Peyer's patch (tissue), 4 donors: Measurements from ENCODE around the gene SNUPN. TPM values are rescaled to one million over a fixed set of nuclear protein-coding genes. Genes with fewer than 3 reads are reported as not detected.
A peak's percentile ranks its signal among the peaks of the same experiment; 100 is the strongest.

Experiments used
- DNase-seq, 3 donors: peaks; one replicate each; pipeline ENCODE4 v3.0.0-alpha.2; 2017 to 2019
- H3K27ac ChIP-seq, 4 donors: fragments of 200-600 bp; sonication (generic); one replicate each; pipeline ENCODE4 v1.5.1; 2016 to 2019
- H3K27me3 ChIP-seq, 2 donors: fragments of 200-600 bp; sonication (generic); one replicate each; pipeline ENCODE4 v1.5.1; 2019
- H3K36me3 ChIP-seq, 3 donors: fragments of 200-600 bp; sonication (generic); one replicate each; pipeline ENCODE4 v1.5.1; 2016 to 2019
- H3K4me1 ChIP-seq, 4 donors: fragments of 200-600 bp; sonication (generic); one replicate each; pipeline ENCODE4 v1.5.1; 2016 to 2019
- H3K4me3 ChIP-seq, 4 donors: fragments of 200-600 bp; sonication (generic); 1 replicate in 3 of 4; 2 replicates in 1 of 4; pipeline ENCODE4 v1.5.1; 2016 to 2019; ENCODE audit warnings: mild to moderate bottlenecking in 1 of 4
- H3K9me3 ChIP-seq, 4 donors: fragments of 200-600 bp; sonication (generic); one replicate each; pipeline ENCODE4 v1.5.1; 2016 to 2019; ENCODE audit warnings: mild to moderate bottlenecking in 1 of 4
- CTCF ChIP-seq, 6 experiments: fragments of 450-650 bp in 4 of 6; fragments of 200-600 bp in 2 of 6; sonication (generic) in 1 of 6; IDR thresholded peaks; one replicate each; pipeline ENCODE4 v1.5.1; 2017 to 2019; ENCODE audit warnings: antibody characterized with exemption in 6 of 6, mild to moderate bottlenecking in 3 of 6, moderate library complexity in 1 of 6
- POLR2A ChIP-seq, 2 donors: fragments of 450-650 bp; IDR thresholded peaks; one replicate each; pipeline ENCODE4 v1.5.1; 2017; ENCODE audit warnings: antibody characterized with exemption in 2 of 2, mild to moderate bottlenecking in 2 of 2, moderate library complexity in 2 of 2
- total RNA-seq, 4 donors: library from RNA; depleted of rRNA; stranded (reverse); fragments of >200 nt; gene quantifications; one replicate each; pipeline ENCODE4 v1.1.0, GENCODE V29; 2016

The SNUPN gene
- total RNA-seq, 4 donors from 2014 or later = 11.5 to 32.2 (median 17.4) TPM

GRCh38 chr15:75662823-75663519 is 37.4 kb upstream of the SNUPN start:
- peaks cover 0 to 12% (median 0%) of the 10 kb centered on the region in 3 donors for H3K36me3 ChIP-seq
- no peak for TF ChIP-seq POLR2A (IDR thresholded peaks at IDR 0.05)
- TF ChIP-seq CTCF (IDR thresholded peaks at IDR 0.05) = no peak
- H3K4me3 ChIP-seq = no peak overlapping the region
- H3K27ac ChIP-seq = peak overlapping the region in 2 of 4 donors; percentile 78 to 79
- no peak for DNase-seq
- no peaks in the 10 kb centered on the region for H3K27me3 ChIP-seq
- H3K9me3 ChIP-seq = no peaks in the 10 kb centered on the region
- peaks cover 0 to 61% (median 2%) of the 10 kb centered on the region in 4 donors for H3K4me1 ChIP-seq

GRCh38 chr15:75661756-75662140 is 36.2 kb upstream of the SNUPN start:
- Histone ChIP-seq H3K4me1 (peaks cover 0 to 55% (median 2%) of the 10 kb centered on the region in 4 donors), H3K36me3 (peaks cover 0 to 24% (median 0%) of the 10 kb centered on the region in 3 donors), H3K27ac (peak overlapping the region; percentile 53 to 79 (median 71)), H3K4me3 (no peak overlapping the region), H3K27me3 (no peaks in the 10 kb centered on the region), H3K9me3 (no peaks in the 10 kb centered on the region)
- TF ChIP-seq CTCF (IDR thresholded peaks at IDR 0.05) = no peak
- no peak for TF ChIP-seq POLR2A (IDR thresholded peaks at IDR 0.05)
- DNase-seq = no peak

GRCh38 chr15:75661100-75661755 is 35.7 kb upstream of the SNUPN start:
- peaks cover 0 to 50% (median 1%) of the 10 kb centered on the region in 4 donors for H3K4me1 ChIP-seq
- peaks cover 0 to 29% (median 0%) of the 10 kb centered on the region in 3 donors for H3K36me3 ChIP-seq
- no peaks in the 10 kb centered on the region for H3K27me3 ChIP-seq
- peak in 2 of 3 donors; percentile 70 to 81 for DNase-seq
- H3K27ac ChIP-seq = peak overlapping the region; percentile 53 to 79 (median 71)
- H3K9me3 ChIP-seq = no peaks in the 10 kb centered on the region
- H3K4me3 ChIP-seq = no peak overlapping the region
- no peak for TF ChIP-seq POLR2A (IDR thresholded peaks at IDR 0.05)

- no peaks in the 10 kb centered on the region for H3K27me3 ChIP-seq
- H3K4me1 ChIP-seq = peaks cover 0 to 50% (median 1%) of the 10 kb centered on the region in 4 donors
- H3K4me3 ChIP-seq = no peak overlapping the region
- TF ChIP-seq CTCF (IDR thresholded peaks at IDR 0.05) (no peak), POLR2A (IDR thresholded peaks at IDR 0.05) (no peak)
- peaks cover 0 to 31% (median 0%) of the 10 kb centered on the region in 3 donors for H3K36me3 ChIP-seq
- no peaks in the 10 kb centered on the region for H3K9me3 ChIP-seq
- DNase-seq = no peak
- peak overlapping the region in 3 of 4 donors; percentile 53 to 79 (median 76) for H3K27ac ChIP-seq
Observed at GRCh38 chr15:75659928-75660645, 34.6 kb upstream of the SNUPN start.

GRCh38 chr15:75659141-75659771 is 33.7 kb upstream of the SNUPN start:
- H3K4me1 ChIP-seq = peaks cover 0 to 52% (median 1%) of the 10 kb centered on the region in 4 donors

More at GRCh38 chr15:75659141-75659771, 33.7 kb upstream of the SNUPN start:
- Histone ChIP-seq H3K4me3 (no peak overlapping the region), H3K9me3 (no peaks in the 10 kb centered on the region), H3K36me3 (peaks cover 0 to 31% (median 0%) of the 10 kb centered on the region in 3 donors), H3K27me3 (no peaks in the 10 kb centered on the region), H3K27ac (peak overlapping the region in 3 of 4 donors; percentile 31 to 79 (median 76))
- no peak for TF ChIP-seq CTCF (IDR thresholded peaks at IDR 0.05)
- no peak for DNase-seq
